ENCODE results near the gene LNX1. TPM values are rescaled to one million over a fixed set of nuclear protein-coding genes. Genes with fewer than 3 reads are reported as not detected.

LNX1 gene
- total and polyA plus RNA-seq, 9 of the 15 experiments (the other 6 are each of a cell fraction or from before 2014, with no cell fraction given): 0.40 to 3.6 (median 2.2) TPM

GRCh38 chr4:53463340-53463739 is 127.9 kb downstream of the LNX1 start (continued):
- TF ChIP-seq AFF4 (CRISPR knock-in tag; IDR thresholded peaks at IDR 0.05) (no peak), RBM22 (IDR thresholded peaks at IDR 0.05; ENCODE audit: low read depth, low read length, poor library complexity, severe bottlenecking) (no peak), FOXO4 (CRISPR knock-in tag; IDR thresholded peaks at IDR 0.05) (no peak), SIN3B (IDR thresholded peaks at IDR 0.05; ENCODE audit: low read depth) (no peak), EP400 (IDR thresholded peaks at IDR 0.05) (no peak), MBD1 (CRISPR knock-in tag; IDR thresholded peaks at IDR 0.05) (no peak), NCOA2 (IDR thresholded peaks at IDR 0.05; ENCODE audit: partially characterized antibody in 2 of 2) (no peak), DMBX1 (CRISPR knock-in tag; IDR thresholded peaks at IDR 0.05; ENCODE audit: borderline replicate concordance) (no peak), MTA1 (IDR thresholded peaks at IDR 0.05; ENCODE audit: borderline replicate concordance) (no peak), PCBP2 (IDR thresholded peaks at IDR 0.05; ENCODE audit: low read depth, low read length, poor library complexity, severe bottlenecking) (no peak), CREB3L1 (IDR thresholded peaks at IDR 0.05; ENCODE audit: borderline replicate concordance, low read depth) (no peak), ZNF57 (CRISPR knock-in tag; IDR thresholded peaks at IDR 0.05) (no peak)
